PC-3 (cell line): ENCODE measurements around the gene ANGPTL8.
A peak's percentile ranks its signal among the peaks of the same experiment; 100 is the strongest.

Experiments used
- EZH2 ChIP-seq: fragments of 300-600 bp; sonication (generic); IDR thresholded peaks from one replicate; pipeline ENCODE4 v1.6.1; 2017; ENCODE audit warnings: antibody characterized with exemption, mild to moderate bottlenecking, low read length; ENCODE audit not compliant: unreplicated experiment
- TF ChIP-seq, protein P1 (sequence below): fragments of 300-600 bp; sonication (generic); conservative IDR thresholded peaks from 2 replicates; pipeline ENCODE4 v1.5.1; 2017; ENCODE audit warnings: antibody characterized with exemption, low read depth, mild to moderate bottlenecking, low read length

DNA sequence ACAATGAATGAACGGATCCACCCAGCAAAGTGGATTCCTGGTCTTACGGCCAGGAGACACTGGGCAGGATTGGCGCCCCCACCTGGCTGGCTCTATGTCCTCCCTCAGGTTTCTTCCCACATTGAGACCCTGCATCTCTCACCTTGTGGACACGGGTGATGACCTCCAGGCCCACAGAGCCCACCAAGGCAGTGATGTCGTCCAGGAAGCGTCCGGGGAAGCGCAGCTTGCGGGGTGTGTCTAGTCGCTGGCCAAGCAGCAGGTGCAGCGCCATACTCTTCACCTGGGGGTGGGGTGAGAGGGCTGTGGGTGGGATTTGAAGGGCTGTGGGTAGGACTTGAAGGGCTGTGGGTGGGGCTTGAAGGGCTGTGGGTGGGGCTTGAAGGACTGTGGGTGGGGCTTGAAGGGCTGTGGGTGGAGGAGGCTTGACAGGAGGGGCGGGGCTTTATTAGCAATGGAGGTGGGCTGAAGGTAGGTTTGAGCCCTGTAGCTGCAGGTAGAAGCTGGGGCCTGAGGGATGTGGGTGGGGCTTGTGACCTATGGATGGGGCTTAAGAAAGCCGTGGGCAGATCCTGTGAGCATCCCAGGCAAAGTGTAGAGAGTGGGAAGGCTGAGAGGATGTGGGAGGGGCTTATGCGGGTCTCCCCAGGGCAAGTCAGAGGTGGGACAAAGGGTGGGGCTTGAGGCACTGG, 12.1 kb upstream of the ANGPTL8 start:
- TF ChIP-seq, protein P1, sequence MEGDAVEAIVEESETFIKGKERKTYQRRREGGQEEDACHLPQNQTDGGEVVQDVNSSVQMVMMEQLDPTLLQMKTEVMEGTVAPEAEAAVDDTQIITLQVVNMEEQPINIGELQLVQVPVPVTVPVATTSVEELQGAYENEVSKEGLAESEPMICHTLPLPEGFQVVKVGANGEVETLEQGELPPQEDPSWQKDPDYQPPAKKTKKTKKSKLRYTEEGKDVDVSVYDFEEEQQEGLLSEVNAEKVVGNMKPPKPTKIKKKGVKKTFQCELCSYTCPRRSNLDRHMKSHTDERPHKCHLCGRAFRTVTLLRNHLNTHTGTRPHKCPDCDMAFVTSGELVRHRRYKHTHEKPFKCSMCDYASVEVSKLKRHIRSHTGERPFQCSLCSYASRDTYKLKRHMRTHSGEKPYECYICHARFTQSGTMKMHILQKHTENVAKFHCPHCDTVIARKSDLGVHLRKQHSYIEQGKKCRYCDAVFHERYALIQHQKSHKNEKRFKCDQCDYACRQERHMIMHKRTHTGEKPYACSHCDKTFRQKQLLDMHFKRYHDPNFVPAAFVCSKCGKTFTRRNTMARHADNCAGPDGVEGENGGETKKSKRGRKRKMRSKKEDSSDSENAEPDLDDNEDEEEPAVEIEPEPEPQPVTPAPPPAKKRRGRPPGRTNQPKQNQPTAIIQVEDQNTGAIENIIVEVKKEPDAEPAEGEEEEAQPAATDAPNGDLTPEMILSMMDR: peak; percentile 75
- no peak for TF ChIP-seq EZH2
